ENCODE measurements around the gene PPP6R2. TPM values are rescaled to one million over a fixed set of nuclear protein-coding genes. Genes with fewer than 3 reads are reported as not detected.

PPP6R2 gene
- total RNA-seq, 1 experiment from 2014 or later: 60.6 TPM

GRCh38 chr22:50470491-50470890 lies 127.4 kb downstream of the PPP6R2 start:
- DNase-seq: peak in 1 of 2 experiments; percentile 41
- peaks cover 27% of the 10 kb centered on the region for H3K36me3 ChIP-seq

GRCh38 chr22:50471197-50471847 lies 128.2 kb downstream of the PPP6R2 start:
- H3K4me3 ChIP-seq: no peak overlapping the region
- peaks cover 19% of the 10 kb centered on the region for H3K36me3 ChIP-seq
- no peaks in the 10 kb centered on the region for H3K27me3 ChIP-seq
- peaks cover 33% of the 10 kb centered on the region for H3K4me1 ChIP-seq
- no peak overlapping the region for H3K27ac ChIP-seq
- no peak for DNase-seq
- no peaks in the 10 kb centered on the region for H3K9me3 ChIP-seq (replicated peaks)

More at GRCh38 chr22:50470491-50470890, 127.4 kb downstream of the PPP6R2 start:
- Histone ChIP-seq H3K9me3 (replicated peaks) (no peaks in the 10 kb centered on the region), H3K4me3 (no peak overlapping the region), H3K4me1 (peaks cover 33% of the 10 kb centered on the region), H3K27ac (no peak overlapping the region), H3K27me3 (no peaks in the 10 kb centered on the region)

GRCh38 chr22:50471962-50472361 lies 128.8 kb downstream of the PPP6R2 start:
- Histone ChIP-seq H3K27me3 (no peaks in the 10 kb centered on the region), H3K27ac (no peak overlapping the region), H3K9me3 (replicated peaks) (no peaks in the 10 kb centered on the region), H3K4me1 (peaks cover 35% of the 10 kb centered on the region), H3K4me3 (no peak overlapping the region), H3K36me3 (peaks cover 12% of the 10 kb centered on the region)
- no peak for DNase-seq

GRCh38 chr22:50473088-50473487 lies 130.0 kb downstream of the PPP6R2 start:
- H3K27me3 ChIP-seq: no peaks in the 10 kb centered on the region
- H3K36me3 ChIP-seq: peaks cover 5% of the 10 kb centered on the region; the same call in 1 of the 2 replicates
- no peak overlapping the region for H3K27ac ChIP-seq
- peak in 1 of 2 experiments; percentile 59 for DNase-seq
- peaks cover 40% of the 10 kb centered on the region for H3K4me1 ChIP-seq
- no peaks in the 10 kb centered on the region for H3K9me3 ChIP-seq (replicated peaks)
- no peak overlapping the region for H3K4me3 ChIP-seq

- Histone ChIP-seq H3K36me3 (peaks cover 4% of the 10 kb centered on the region; the same call in 1 of the 2 replicates), H3K4me1 (peaks cover 41% of the 10 kb centered on the region), H3K9me3 (replicated peaks) (no peaks in the 10 kb centered on the region), H3K27ac (no peak overlapping the region; the same call in 1 of the 2 replicates), H3K4me3 (peak overlapping the region; percentile 65), H3K27me3 (no peaks in the 10 kb centered on the region)
- peak; percentile 51 to 57 for DNase-seq
Observed at GRCh38 chr22:50473855-50474671, 130.9 kb downstream of the PPP6R2 start.

GRCh38 chr22:50474710-50475651 lies 131.9 kb downstream of the PPP6R2 start, which contains the start of gene SBF1:
Gene SBF1 (minus strand): TSS chr22:50475035. CDS start chr22:50474840, 195 bp downstream.
- Histone ChIP-seq H3K36me3 (peaks cover 4% of the 10 kb centered on the region; the same call in 1 of the 2 replicates), H3K27me3 (no peaks in the 10 kb centered on the region), H3K27ac (no peak within 1 kb of the TSS; the same call in 1 of the 2 replicates), H3K4me1 (peaks cover 32% of the 10 kb centered on the region), H3K4me3 (peak within 1 kb of the TSS; percentile 65), H3K9me3 (replicated peaks) (no peaks in the 10 kb centered on the region)
- peak; percentile 94 to 97 for DNase-seq

GRCh38 chr22:50475652-50476002 lies 132.5 kb downstream of the PPP6R2 start:
- Histone ChIP-seq H3K9me3 (replicated peaks) (no peaks in the 10 kb centered on the region), H3K4me1 (peaks cover 25% of the 10 kb centered on the region), H3K27me3 (no peaks in the 10 kb centered on the region), H3K36me3 (peaks cover 4% of the 10 kb centered on the region; the same call in 1 of the 2 replicates), H3K27ac (no peak overlapping the region), H3K4me3 (peak overlapping the region; percentile 65)
- no peak for DNase-seq

- Histone ChIP-seq H3K27ac (no peak overlapping the region), H3K27me3 (no peaks in the 10 kb centered on the region), H3K4me3 (no peak overlapping the region), H3K36me3 (peaks cover 4% of the 10 kb centered on the region; the same call in 1 of the 2 replicates), H3K9me3 (replicated peaks) (no peaks in the 10 kb centered on the region), H3K4me1 (peaks cover 21% of the 10 kb centered on the region)
- DNase-seq: peak in 1 of 2 experiments; percentile 57
Observed at GRCh38 chr22:50476868-50477267, 133.7 kb downstream of the PPP6R2 start.

GRCh38 chr22:50477923-50478322 lies 134.8 kb downstream of the PPP6R2 start:
- no peak overlapping the region for H3K27ac ChIP-seq
- peaks cover 21% of the 10 kb centered on the region for H3K4me1 ChIP-seq
- peaks cover 4% of the 10 kb centered on the region; the same call in 1 of the 2 replicates for H3K36me3 ChIP-seq
- no peaks in the 10 kb centered on the region for H3K9me3 ChIP-seq (replicated peaks)
- peak; percentile 94 to 96 for DNase-seq
- H3K4me3 ChIP-seq: no peak overlapping the region
- H3K27me3 ChIP-seq: no peaks in the 10 kb centered on the region

GRCh38 chr22:50479721-50480120 lies 136.6 kb downstream of the PPP6R2 start:
- H3K4me3 ChIP-seq: no peak overlapping the region
- DNase-seq: no peak
- H3K27ac ChIP-seq: no peak overlapping the region
- H3K27me3 ChIP-seq: peaks cover 3% of the 10 kb centered on the region; the same call in 1 of the 2 replicates
- peaks cover 12% of the 10 kb centered on the region for H3K4me1 ChIP-seq
- no peaks in the 10 kb centered on the region for H3K9me3 ChIP-seq (replicated peaks)
- H3K36me3 ChIP-seq: no peaks in the 10 kb centered on the region

GRCh38 chr22:50481045-50481439 lies 137.9 kb downstream of the PPP6R2 start:
- Histone ChIP-seq H3K9me3 (replicated peaks) (no peaks in the 10 kb centered on the region), H3K27ac (no peak overlapping the region), H3K4me1 (peaks cover 10% of the 10 kb centered on the region), H3K27me3 (peaks cover 6% of the 10 kb centered on the region; the same call in 1 of the 2 replicates), H3K4me3 (no peak overlapping the region), H3K36me3 (no peaks in the 10 kb centered on the region)
- DNase-seq: no peak

- no peaks in the 10 kb centered on the region for H3K9me3 ChIP-seq (replicated peaks)
- H3K27me3 ChIP-seq: peaks cover 11% of the 10 kb centered on the region; the same call in 1 of the 2 replicates
- peaks cover 10% of the 10 kb centered on the region for H3K4me1 ChIP-seq
- H3K36me3 ChIP-seq: no peaks in the 10 kb centered on the region
- H3K27ac ChIP-seq: no peak within 1 kb of the TSS
- no peak for DNase-seq
- no peak within 1 kb of the TSS for H3K4me3 ChIP-seq
Observed at GRCh38 chr22:50481440-50482106, 138.4 kb downstream of the PPP6R2 start, which contains the start of gene ADM2. Gene ADM2 (plus strand): TSS chr22:50481543. CDS start chr22:50481848, 305 bp downstream.

- H3K4me3 ChIP-seq: no peak overlapping the region
- no peaks in the 10 kb centered on the region for H3K36me3 ChIP-seq
- no peak overlapping the region for H3K27ac ChIP-seq
- H3K9me3 ChIP-seq (replicated peaks): no peaks in the 10 kb centered on the region
- no peak for DNase-seq
- H3K27me3 ChIP-seq: peaks cover 20% of the 10 kb centered on the region; the same call in 1 of the 2 replicates
- H3K4me1 ChIP-seq: peaks cover 4% of the 10 kb centered on the region
Observed at GRCh38 chr22:50482107-50483074, 139.3 kb downstream of the PPP6R2 start.

Data from SJCRH30 (cell line).